GM23338 (cell line): Measurements from ENCODE around the gene RASA4.
"Not testable (repeated sequence)": the region's sequence is repeated elsewhere in the genome, so short reads cannot be mapped to it uniquely, and the experiment has no call there.

Experiments
- CREB1 ChIP-seq: fragments of 250-450 bp; sonication (Bioruptor Pico); IDR thresholded peaks from 2 replicates; pipeline ENCODE4 v1.5.0; 2020; ENCODE audit warnings: low read depth, mild to moderate bottlenecking, moderate library complexity
- CTCF ChIP-seq, 2 experiments: fragments of 200-600 bp in 1 of 2; sonication (generic) in 1 of 2; conservative IDR thresholded peaks; 2 replicates each; pipeline versions ENCODE4 v1.5.1 to v1.6.1; 2016 to 2017; ENCODE audit warnings: antibody characterized with exemption in 2 of 2, low read depth in 2 of 2, mild to moderate bottlenecking in 2 of 2, moderate library complexity in 1 of 2
- EZH2 ChIP-seq: fragments of 200-600 bp; sonication (generic); IDR thresholded peaks from one replicate; pipeline ENCODE4 v1.8.0; 2017; ENCODE audit warnings: antibody characterized with exemption, mild to moderate bottlenecking, low read depth; ENCODE audit not compliant: unreplicated experiment
- EZH2phosphoT487 ChIP-seq: fragments of 200-600 bp; sonication (generic); IDR thresholded peaks from one replicate; pipeline ENCODE4 v1.8.1; 2018; ENCODE audit warnings: antibody characterized with exemption; ENCODE audit not compliant: unreplicated experiment
- POLR2AphosphoS5 ChIP-seq: IDR thresholded peaks from 2 replicates; pipeline ENCODE4 v1.6.1; 2016; ENCODE audit warnings: antibody characterized with exemption, low read depth
- REST ChIP-seq: IDR thresholded peaks from one replicate; pipeline ENCODE4 v1.6.1; 2018; ENCODE audit warnings: antibody characterized with exemption; ENCODE audit not compliant: unreplicated experiment

- TF ChIP-seq CTCF (conservative IDR thresholded peaks at IDR 0.05; ENCODE audit: low read depth in 2 of 2); REST; EZH2; EZH2phosphoT487; POLR2AphosphoS5; CREB1 (CRISPR knock-in tag): not testable (repeated sequence)
These were observed 22.3 kb upstream of the RASA4 start for GRCh38 chr7:102638848-102639247.
